Muscle of leg (tissue), 11 donors: ENCODE data around the gene FGF14. TPM values are rescaled to one million over a fixed set of nuclear protein-coding genes. Genes with fewer than 3 reads are reported as not detected.

Experiments used
- DNase-seq: peaks from one replicate; pipeline ENCODE4 v3.0.0; 2013
- H3K27ac ChIP-seq: one replicate; pipeline ENCODE4 v1.5.1; 2013; ENCODE audit warnings: mild to moderate bottlenecking, low read length, control low read depth
- H3K27me3 ChIP-seq: one replicate; pipeline ENCODE4 v1.6.1; 2013; ENCODE audit warnings: low read length; ENCODE audit not compliant: control insufficient read depth, insufficient read depth
- H3K36me3 ChIP-seq: one replicate; pipeline ENCODE4 v1.6.1; 2013; ENCODE audit warnings: low read length; ENCODE audit not compliant: control insufficient read depth, insufficient read depth
- H3K4me1 ChIP-seq: one replicate; pipeline ENCODE4 v1.6.1; 2013; ENCODE audit warnings: low read length; ENCODE audit not compliant: control insufficient read depth, insufficient read depth
- H3K4me3 ChIP-seq: one replicate; pipeline ENCODE4 v1.5.1; 2013; ENCODE audit warnings: low read length, control low read depth
- H3K9me3 ChIP-seq: replicated peaks from 2 replicates; pipeline ENCODE4 v1.6.1; 2013; ENCODE audit warnings: low read depth, low read length; ENCODE audit not compliant: control insufficient read depth
- WGBS: methylation state at CpG from one replicate; pipeline ENCODE4 v1.1.5; 2013; ENCODE audit warnings: missing lambda C conversion rate; ENCODE audit not compliant: insufficient coverage; 5-methylcytosine and 5-hydroxymethylcytosine counted together
- polyA plus RNA-seq, 8 donors: library from polyadenylated mRNA; unstranded; fragments of 120-200 nt; gene quantifications; one replicate each; pipeline versions ENCODE4 v1.2.1 to v1.2.3, GENCODE V29; 2013; ENCODE audit warnings: inconsistent platforms in 1 of 8, low replicate concordance in 1 of 8; ENCODE audit not compliant: insufficient read length in 8 of 8, insufficient read depth in 1 of 8
- total RNA-seq: library from RNA; stranded (reverse); fragments of 120-200 nt; gene quantifications from one replicate; pipeline ENCODE4 v1.2.4, GENCODE V29; 2013

Gene FGF14
- total and polyA plus RNA-seq, 9 donors, result 0.09 to 2.1 (median 0.83) TPM

GRCh38 chr13:101985321-101985720 is 416.5 kb downstream of the FGF14 start:
- H3K27ac ChIP-seq, result no peak overlapping the region
- no peaks in the 10 kb centered on the region for H3K4me1 ChIP-seq
- H3K27me3 ChIP-seq, result no peaks in the 10 kb centered on the region
- H3K36me3 ChIP-seq, result no peaks in the 10 kb centered on the region
- DNase-seq, result no peak
- WGBS, result no CpG with 5 or more reads among the region's 3 CpGs
- no peak overlapping the region for H3K4me3 ChIP-seq
- H3K9me3 ChIP-seq, result no peaks in the 10 kb centered on the region

- Histone ChIP-seq H3K36me3 (no peaks in the 10 kb centered on the region), H3K4me3 (no peak overlapping the region), H3K4me1 (no peaks in the 10 kb centered on the region), H3K9me3 (no peaks in the 10 kb centered on the region), H3K27me3 (no peaks in the 10 kb centered on the region), H3K27ac (no peak overlapping the region)
- no peak for DNase-seq
These were observed 418.9 kb downstream of the FGF14 start for GRCh38 chr13:101982903-101983302.

- Histone ChIP-seq H3K4me3 (no peak overlapping the region), H3K36me3 (no peaks in the 10 kb centered on the region), H3K27me3 (no peaks in the 10 kb centered on the region), H3K27ac (no peak overlapping the region), H3K9me3 (no peaks in the 10 kb centered on the region), H3K4me1 (no peaks in the 10 kb centered on the region)
- 37% methylated on average over 2 of the region's 3 CpGs for WGBS
- DNase-seq, result no peak
These were observed 422.0 kb downstream of the FGF14 start for GRCh38 chr13:101979825-101980224.

- Histone ChIP-seq H3K4me3 (no peak overlapping the region), H3K27me3 (no peaks in the 10 kb centered on the region), H3K9me3 (no peaks in the 10 kb centered on the region), H3K4me1 (no peaks in the 10 kb centered on the region), H3K36me3 (no peaks in the 10 kb centered on the region), H3K27ac (no peak overlapping the region)
- DNase-seq, result peak; percentile 4
- WGBS, result 40% methylated on average over 1 of the region's 5 CpGs
These were observed 423.1 kb downstream of the FGF14 start for GRCh38 chr13:101978552-101979315.

- Histone ChIP-seq H3K27ac (no peak overlapping the region), H3K4me1 (no peaks in the 10 kb centered on the region), H3K9me3 (no peaks in the 10 kb centered on the region), H3K36me3 (no peaks in the 10 kb centered on the region), H3K27me3 (no peaks in the 10 kb centered on the region), H3K4me3 (no peak overlapping the region)
- no CpG with 5 or more reads among the region's 3 CpGs for WGBS
- no peak for DNase-seq
These were observed 424.4 kb downstream of the FGF14 start for GRCh38 chr13:101977475-101977874.

GRCh38 chr13:101972191-101972590 is 429.7 kb downstream of the FGF14 start:
- H3K9me3 ChIP-seq, result no peaks in the 10 kb centered on the region
- 70% methylated on average over 2 of the region's 4 CpGs for WGBS
- H3K4me1 ChIP-seq, result no peaks in the 10 kb centered on the region
- H3K4me3 ChIP-seq, result no peak overlapping the region
- H3K27ac ChIP-seq, result no peak overlapping the region
- no peaks in the 10 kb centered on the region for H3K27me3 ChIP-seq
- no peaks in the 10 kb centered on the region for H3K36me3 ChIP-seq
- no peak for DNase-seq

GRCh38 chr13:101970341-101970740 is 431.5 kb downstream of the FGF14 start:
- H3K9me3 ChIP-seq, result no peaks in the 10 kb centered on the region
- no peaks in the 10 kb centered on the region for H3K4me1 ChIP-seq
- no peaks in the 10 kb centered on the region for H3K27me3 ChIP-seq
- no peak overlapping the region for H3K27ac ChIP-seq
- no peak for DNase-seq
- no peaks in the 10 kb centered on the region for H3K36me3 ChIP-seq
- WGBS, result 60% methylated on average over 2 of the region's 2 CpGs
- H3K4me3 ChIP-seq, result no peak overlapping the region

- Histone ChIP-seq H3K9me3 (no peaks in the 10 kb centered on the region), H3K27me3 (no peaks in the 10 kb centered on the region), H3K27ac (no peak overlapping the region), H3K4me3 (no peak overlapping the region), H3K36me3 (no peaks in the 10 kb centered on the region), H3K4me1 (no peaks in the 10 kb centered on the region)
- DNase-seq, result no peak
These were observed 434.1 kb downstream of the FGF14 start for GRCh38 chr13:101967781-101968180.

GRCh38 chr13:101967216-101967615 is 434.6 kb downstream of the FGF14 start:
- DNase-seq, result no peak
- Histone ChIP-seq H3K9me3 (no peaks in the 10 kb centered on the region), H3K4me1 (no peaks in the 10 kb centered on the region), H3K36me3 (no peaks in the 10 kb centered on the region), H3K27me3 (no peaks in the 10 kb centered on the region), H3K4me3 (no peak overlapping the region), H3K27ac (no peak overlapping the region)

- DNase-seq, result no peak
- Histone ChIP-seq H3K36me3 (no peaks in the 10 kb centered on the region), H3K9me3 (no peaks in the 10 kb centered on the region), H3K27ac (no peak overlapping the region), H3K27me3 (no peaks in the 10 kb centered on the region), H3K4me1 (no peaks in the 10 kb centered on the region), H3K4me3 (no peak overlapping the region)
- WGBS, result no CpG with 5 or more reads among the region's 5 CpGs
These were observed 436.8 kb downstream of the FGF14 start for GRCh38 chr13:101965096-101965495.

GRCh38 chr13:101959016-101959415 is 442.8 kb downstream of the FGF14 start:
- H3K4me1 ChIP-seq, result no peaks in the 10 kb centered on the region
- no peak overlapping the region for H3K27ac ChIP-seq
- no peaks in the 10 kb centered on the region for H3K27me3 ChIP-seq
- WGBS, result no CpG with 5 or more reads among the region's 5 CpGs
- no peak overlapping the region for H3K4me3 ChIP-seq
- H3K9me3 ChIP-seq, result no peaks in the 10 kb centered on the region
- H3K36me3 ChIP-seq, result no peaks in the 10 kb centered on the region
- DNase-seq, result no peak
